ENCODE data around the gene ATF5.
"Not testable (repeated sequence)": the region's sequence is repeated elsewhere in the genome, so short reads cannot be mapped to it uniquely, and the experiment has no call there.

ATF5 gene

GRCh38 chr19:49923055-49924003, 5.7 kb upstream of the ATF5 start:
- no peak for DNase-seq

GRCh38 chr19:49924004-49924880, 4.8 kb upstream of the ATF5 start:
- DNase-seq, result no peak

GRCh38 chr19:49924881-49925210, 4.2 kb upstream of the ATF5 start:
- not testable (repeated sequence) for DNase-seq

- DNase-seq, result no peak
These were observed 3.5 kb upstream of the ATF5 start for GRCh38 chr19:49925486-49925885.

GRCh38 chr19:49926515-49926914, 2.5 kb upstream of the ATF5 start:
- no peak for DNase-seq

GRCh38 chr19:49927526-49928264, 1.3 kb upstream of the ATF5 start:
- DNase-seq, result no peak

- DNase-seq, result peak; percentile 92 to 96 (median 94)
These were observed 842 bp downstream of the ATF5 start for GRCh38 chr19:49929611-49930482.

- DNase-seq, result no peak
These were observed 1.5 kb downstream of the ATF5 start for GRCh38 chr19:49930483-49931011.

- no peak for DNase-seq
These were observed 2.5 kb downstream of the ATF5 start for GRCh38 chr19:49931293-49932040.

GRCh38 chr19:49932041-49932451, 3.0 kb downstream of the ATF5 start:
- no peak for DNase-seq

GRCh38 chr19:49932731-49933131, 3.7 kb downstream of the ATF5 start:
- peak in 2 of 4 experiments; percentile 9 to 29 for DNase-seq

GRCh38 chr19:49933643-49934042, 4.6 kb downstream of the ATF5 start:
- DNase-seq, result no peak

GRCh38 chr19:49936549-49936948, 7.5 kb downstream of the ATF5 start:
- no peak for DNase-seq

- peak; percentile 62 to 72 (median 68) for DNase-seq
These were observed 8.9 kb downstream of the ATF5 start for GRCh38 chr19:49937750-49938381.

- DNase-seq, result no peak
These were observed 9.7 kb downstream of the ATF5 start for GRCh38 chr19:49938662-49939061.

- no peak for DNase-seq
These were observed 10.9 kb downstream of the ATF5 start for GRCh38 chr19:49939721-49940481.

- no peak for DNase-seq
These were observed 11.4 kb downstream of the ATF5 start for GRCh38 chr19:49940482-49940791.

- DNase-seq, result not testable (repeated sequence)
These were observed 15.6 kb downstream of the ATF5 start for GRCh38 chr19:49944567-49944966.

- DNase-seq, result no peak
These were observed 17.4 kb downstream of the ATF5 start for GRCh38 chr19:49946415-49946814.
